Measurements from ENCODE around the gene ELF5. TPM values are rescaled to one million over a fixed set of nuclear protein-coding genes. Genes with fewer than 3 reads are reported as not detected.
A peak's percentile ranks its signal among the peaks of the same experiment; 100 is the strongest.

Gene ELF5
- not detected in 2 replicates for total RNA-seq

- DNase-seq (ENCODE audit: low read depth), result no peak
- no peak within 1 kb of the TSS for H3K4me3 ChIP-seq (ENCODE audit: low read depth, low read length)
- TF ChIP-seq CTCF (conservative IDR thresholded peaks at IDR 0.05; ENCODE audit: low read depth, low read length), result no peak
Observed at GRCh38 chr11:34513682-34514449, at the start of gene ELF5. TSS of gene ELF5 (minus strand) at chr11:34513794. CDS start at chr11:34505749, 8,045 bp downstream.

GRCh38 chr11:34562976-34563375 is 49.4 kb upstream of the ELF5 start:
- no peak for TF ChIP-seq CTCF (conservative IDR thresholded peaks at IDR 0.05; ENCODE audit: low read depth, low read length)
- H3K4me3 ChIP-seq (ENCODE audit: low read depth, low read length), result no peak overlapping the region
- DNase-seq (ENCODE audit: low read depth), result no peak

DNA sequence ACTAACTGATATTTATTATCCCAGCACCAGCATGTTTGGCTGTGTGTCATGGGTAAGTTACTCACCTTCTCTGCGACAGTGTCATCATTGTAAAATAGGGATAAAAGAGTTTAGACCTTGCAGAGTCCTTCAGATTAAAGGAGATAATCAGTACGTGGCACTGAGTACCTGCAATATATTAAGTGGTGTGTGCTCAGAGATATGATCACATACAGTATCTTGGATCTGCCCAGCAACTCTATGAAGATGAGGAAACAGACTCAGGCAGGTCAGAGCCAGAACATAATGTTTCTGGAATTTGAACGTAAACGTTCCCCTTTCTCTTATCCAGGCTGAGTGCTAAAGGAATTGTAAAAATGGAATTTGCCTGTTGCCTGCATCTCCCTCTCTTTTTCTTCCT is 46.9 kb upstream of the ELF5 start:
- no peak overlapping the region for H3K4me3 ChIP-seq (ENCODE audit: low read depth, low read length)
- no peak for TF ChIP-seq CTCF (conservative IDR thresholded peaks at IDR 0.05; ENCODE audit: low read depth, low read length)
- DNase-seq (ENCODE audit: low read depth), result no peak

GRCh38 chr11:34558673-34559072 is 45.1 kb upstream of the ELF5 start:
- TF ChIP-seq CTCF (conservative IDR thresholded peaks at IDR 0.05; ENCODE audit: low read depth, low read length), result no peak
- DNase-seq (ENCODE audit: low read depth), result no peak
- H3K4me3 ChIP-seq (ENCODE audit: low read depth, low read length), result no peak overlapping the region

DNA sequence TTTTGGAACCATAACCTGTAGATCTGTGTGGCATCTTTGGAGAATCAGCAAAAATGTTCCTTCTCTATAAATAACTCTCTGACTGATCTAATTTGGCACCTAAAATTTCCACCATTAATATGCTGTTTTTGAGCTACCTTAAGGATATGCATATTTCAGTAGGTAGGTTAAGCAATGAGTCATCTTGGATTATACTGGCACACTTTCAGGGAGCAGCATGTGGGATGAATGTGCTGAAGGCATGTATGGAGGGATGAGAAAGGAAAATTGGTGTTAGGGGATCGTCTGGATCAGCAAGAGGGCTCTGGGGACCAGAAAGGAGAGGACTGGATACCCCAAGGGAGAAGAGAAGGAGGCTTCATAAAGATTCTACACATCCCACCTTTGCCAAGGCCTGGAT is 44.6 kb upstream of the ELF5 start:
- no peak for TF ChIP-seq CTCF (conservative IDR thresholded peaks at IDR 0.05; ENCODE audit: low read depth, low read length)
- DNase-seq (ENCODE audit: low read depth), result no peak
- no peak overlapping the region for H3K4me3 ChIP-seq (ENCODE audit: low read depth, low read length)

- TF ChIP-seq CTCF (conservative IDR thresholded peaks at IDR 0.05; ENCODE audit: low read depth, low read length), result no peak
- H3K4me3 ChIP-seq (ENCODE audit: low read depth, low read length), result no peak overlapping the region
- no peak for DNase-seq (ENCODE audit: low read depth)
Observed at GRCh38 chr11:34552270-34552669, 38.7 kb upstream of the ELF5 start.

- no peak overlapping the region for H3K4me3 ChIP-seq (ENCODE audit: low read depth, low read length)
- no peak for TF ChIP-seq CTCF (conservative IDR thresholded peaks at IDR 0.05; ENCODE audit: low read depth, low read length)
- peak; percentile 27 for DNase-seq (ENCODE audit: low read depth)
Observed at GRCh38 chr11:34549271-34549670, 35.7 kb upstream of the ELF5 start.
